HG03469 (cell line): ENCODE results near the gene OSER1.
"Not testable (repeated sequence)": the region's sequence is repeated elsewhere in the genome, so short reads cannot be mapped to it uniquely, and the experiment has no call there.

Experiments used
- ATAC-seq: cut with Tn5 transposase; IDR thresholded peaks from one replicate; pipeline ENCODE4 v1.9.1; 2021; ENCODE audit warnings: mild to moderate bottlenecking, moderate library complexity, moderate number of reproducible peaks; ENCODE audit not compliant: unreplicated experiment

Gene OSER1

DNA sequence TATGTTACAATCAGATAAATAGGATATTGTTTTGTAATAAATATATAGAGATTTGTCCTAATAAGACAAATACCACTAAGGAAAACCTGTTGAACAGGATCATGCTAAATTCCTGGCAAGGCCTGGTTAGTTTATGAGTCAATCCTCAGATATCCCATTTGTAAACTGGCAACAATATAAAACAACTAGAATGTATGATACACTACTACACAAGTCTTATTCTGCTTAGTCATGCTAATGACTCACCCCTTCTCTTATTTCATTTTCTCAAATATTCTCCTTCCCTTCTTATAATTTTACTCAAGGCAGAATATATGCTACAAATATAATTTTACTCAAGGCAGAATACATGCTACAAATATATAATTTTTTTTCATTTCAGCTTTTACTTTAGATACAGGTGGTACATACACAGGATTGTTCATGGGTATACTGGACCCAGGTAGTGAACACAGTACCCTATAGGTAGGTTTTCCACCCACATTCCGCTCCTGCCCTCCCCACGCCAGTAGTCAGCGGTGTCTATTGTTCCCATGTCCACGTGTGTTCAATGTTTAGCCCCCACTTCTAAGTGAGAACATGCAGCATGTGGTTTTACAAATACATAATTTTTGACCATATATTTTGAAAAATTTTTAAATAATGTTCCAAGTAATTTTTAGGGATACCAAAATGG, 6.3 kb downstream of the OSER1 start:
- ATAC-seq: no peak

DNA sequence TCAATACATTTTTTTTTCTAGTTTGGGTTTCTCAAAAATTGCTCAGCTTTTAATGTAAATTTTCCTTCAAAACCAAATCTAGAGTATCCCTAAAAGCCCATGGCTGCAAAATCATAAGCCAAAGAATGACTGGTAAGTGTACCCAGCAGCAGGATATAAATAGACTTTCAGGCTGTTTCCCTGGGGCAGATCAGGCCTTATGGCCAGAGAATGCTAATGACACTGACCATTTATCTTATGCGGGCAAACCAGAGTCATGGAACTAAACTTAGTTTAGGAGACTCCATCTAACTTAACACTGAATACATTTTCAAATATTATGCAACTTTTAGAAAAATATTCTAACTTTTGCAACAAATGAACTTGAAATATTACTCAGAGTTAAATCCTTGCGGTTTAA, 7.4 kb downstream of the OSER1 start:
- no peak for ATAC-seq

DNA sequence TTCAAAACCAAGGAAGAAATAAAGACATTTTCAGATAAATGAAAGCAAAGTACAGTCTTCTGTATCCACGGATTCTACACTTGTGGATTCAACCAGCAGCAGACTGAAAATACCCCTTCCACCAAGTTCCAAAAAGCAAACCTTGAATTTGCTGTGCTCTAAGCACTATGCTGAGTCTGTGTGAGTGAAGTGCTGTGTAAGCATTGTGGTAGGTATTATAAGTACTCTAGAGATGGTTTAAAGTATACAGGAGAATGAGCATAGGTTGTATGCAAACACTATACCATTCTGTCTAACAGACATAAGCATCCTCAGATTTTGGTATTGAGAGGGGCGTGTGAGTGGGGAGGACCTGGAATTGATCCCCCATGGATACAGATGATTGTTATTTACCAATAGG, 9.6 kb downstream of the OSER1 start:
- ATAC-seq: no peak

DNA sequence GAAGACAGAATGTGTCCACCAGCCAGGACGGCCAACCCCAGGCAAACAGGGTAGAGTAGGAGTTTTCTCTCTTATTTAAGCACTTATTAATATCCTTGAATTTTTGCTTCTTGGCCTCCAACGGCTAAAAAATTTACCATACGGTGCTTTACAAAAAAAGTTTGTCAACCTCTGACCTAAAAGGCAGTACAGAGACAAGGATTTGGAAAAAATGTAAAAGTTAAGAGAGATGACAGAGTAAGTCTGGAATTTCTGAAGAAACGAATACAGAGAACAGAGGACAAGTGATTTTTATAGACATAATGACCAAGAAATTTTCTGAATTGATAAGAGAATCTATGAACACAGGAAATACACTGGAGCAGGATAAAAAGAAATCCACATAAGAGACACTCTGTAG, 10.2 kb downstream of the OSER1 start:
- ATAC-seq: no peak

DNA sequence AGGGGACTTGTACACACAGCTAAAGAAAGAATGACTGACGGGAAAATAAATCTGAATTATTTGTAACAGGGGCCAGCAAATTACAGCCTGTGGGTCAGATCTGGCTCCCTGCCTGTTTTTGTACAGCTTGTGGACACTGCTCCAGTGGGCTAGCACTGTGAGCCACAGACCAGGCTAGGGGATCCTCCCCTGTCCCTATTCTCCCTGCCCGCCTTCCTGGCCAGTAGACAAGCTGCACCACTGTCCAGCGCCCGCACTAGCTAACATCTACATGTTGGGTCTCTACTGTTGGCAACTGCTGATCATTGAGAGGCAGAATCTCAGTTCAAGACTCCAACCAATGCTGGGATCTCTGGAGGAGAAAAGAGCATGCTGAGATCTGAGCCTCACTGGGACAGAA, 10.7 kb downstream of the OSER1 start:
- no peak for ATAC-seq

DNA sequence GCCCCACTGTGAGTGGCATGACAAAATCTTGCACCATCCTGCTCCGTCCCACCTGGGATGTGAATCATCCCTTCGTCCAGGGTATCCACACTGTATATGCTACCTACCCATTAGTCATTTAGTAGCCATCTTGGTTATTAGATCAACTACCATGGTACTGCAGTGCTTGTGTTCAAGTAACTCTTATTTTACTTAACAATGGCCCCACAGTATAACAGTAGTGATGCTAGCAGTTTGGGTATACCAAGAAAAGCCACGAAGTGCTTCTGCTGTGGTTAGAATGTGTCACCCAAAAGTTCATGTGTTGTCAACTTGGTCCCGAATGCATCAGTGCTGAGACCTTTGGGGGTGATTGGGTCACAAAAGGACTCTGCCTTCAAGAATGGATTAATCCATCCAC, 11.7 kb downstream of the OSER1 start:
- no peak for ATAC-seq

DNA sequence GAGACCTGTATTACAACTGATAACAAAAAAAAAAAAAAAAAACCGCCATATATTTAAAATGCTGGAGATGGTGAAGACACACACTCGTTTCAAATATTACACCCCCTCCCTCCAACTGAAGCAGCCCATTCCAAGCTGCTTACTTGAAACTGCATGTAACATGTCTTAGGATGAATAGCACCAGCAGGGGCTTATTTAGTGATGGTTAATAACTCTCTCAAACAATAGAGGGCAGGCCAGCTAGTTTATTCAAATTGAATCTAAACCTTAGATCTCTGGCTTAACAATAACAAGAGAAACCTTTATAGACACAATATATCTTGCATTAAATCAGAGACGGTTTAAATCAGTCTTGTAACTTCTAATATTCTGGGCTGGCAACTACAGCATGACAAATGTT, 14.3 kb downstream of the OSER1 start:
- ATAC-seq: no peak

DNA sequence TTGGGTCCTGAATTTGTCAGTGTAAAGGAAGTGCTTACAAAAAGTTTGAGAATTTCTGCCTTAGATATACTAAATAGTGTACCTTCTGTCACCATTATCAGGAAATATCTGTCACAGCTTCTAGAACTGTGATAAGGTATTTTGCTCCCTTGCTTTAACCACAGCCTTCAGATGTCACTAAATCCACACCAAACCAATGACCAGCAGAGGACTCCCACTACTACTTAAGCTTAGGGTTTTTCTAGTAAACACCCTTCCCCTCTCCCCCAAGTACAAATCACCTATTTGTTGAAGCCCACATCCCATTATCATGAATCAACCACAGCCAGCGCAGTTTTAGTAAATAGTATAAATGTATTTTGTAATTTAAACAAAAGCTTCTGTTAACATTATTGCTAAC, 15.0 kb downstream of the OSER1 start:
- no peak for ATAC-seq

DNA sequence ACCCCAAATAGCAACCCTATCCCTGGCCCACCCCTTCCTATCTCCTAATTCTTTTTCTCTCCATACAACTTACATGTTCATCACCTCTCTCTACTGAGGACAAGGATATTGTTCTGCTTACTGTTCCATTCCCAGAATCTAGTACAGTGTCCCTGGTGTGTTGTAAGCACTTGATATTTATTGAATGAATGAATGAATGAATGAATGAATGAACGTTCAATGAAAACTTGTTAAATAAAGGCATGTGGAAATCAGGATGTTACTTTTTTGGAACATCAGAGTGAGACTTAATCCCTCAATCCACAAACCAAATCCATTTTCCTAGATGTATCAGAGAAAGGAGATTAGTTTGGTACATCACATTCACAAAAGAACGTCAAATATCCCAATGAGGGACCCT, 16.8 kb downstream of the OSER1 start:
- ATAC-seq: no peak

DNA sequence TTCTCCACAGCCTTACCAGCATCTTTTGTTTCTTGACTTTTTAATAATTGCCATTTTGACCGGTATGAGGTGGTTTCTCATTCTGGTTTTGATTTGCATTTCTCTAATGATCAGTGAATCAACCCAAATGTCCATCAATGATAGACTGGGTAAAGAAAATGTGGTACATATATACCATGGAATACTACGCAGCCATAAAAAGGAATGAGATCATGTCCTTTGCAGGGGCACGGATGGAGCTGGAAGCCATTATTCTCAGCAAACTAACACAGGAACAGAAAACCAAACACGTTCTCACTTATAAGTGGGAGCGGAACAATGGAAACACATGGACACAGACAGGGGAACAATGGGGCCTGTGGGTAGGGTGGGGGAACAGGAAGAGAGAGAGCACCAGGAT, 18.9 kb downstream of the OSER1 start:
- ATAC-seq: not testable (repeated sequence)

DNA sequence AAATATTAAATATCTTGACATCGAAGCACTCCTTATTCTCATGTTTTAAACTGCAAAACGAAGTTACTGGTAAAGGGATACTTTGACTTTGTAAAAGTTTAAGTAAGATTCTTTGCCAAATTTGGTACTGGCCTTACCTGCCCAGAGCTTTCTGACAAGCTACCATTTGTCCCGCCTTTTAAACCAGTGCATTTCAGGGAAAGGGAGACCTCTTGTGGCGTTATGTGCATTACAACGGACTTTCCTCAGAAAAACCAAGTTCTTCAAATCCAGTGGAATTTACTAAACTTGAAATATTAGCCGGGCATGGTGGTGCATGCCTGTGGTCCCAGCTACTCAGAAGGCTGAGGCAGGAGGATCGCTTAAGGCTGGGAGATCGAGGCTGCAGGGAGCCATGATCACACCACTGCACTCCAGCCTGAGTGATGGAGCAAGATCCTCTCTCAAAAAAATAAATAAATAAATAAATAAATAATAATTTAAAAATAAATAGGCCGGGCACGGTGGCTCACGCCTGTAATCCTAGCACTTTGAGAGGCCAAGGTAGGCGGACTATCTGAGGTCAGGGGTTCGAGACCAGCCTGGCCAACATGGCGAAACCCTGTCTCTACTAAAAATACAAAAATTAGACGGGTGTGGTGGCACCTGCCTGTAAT, 20.2 kb downstream of the OSER1 start:
- ATAC-seq: not testable (repeated sequence)

DNA sequence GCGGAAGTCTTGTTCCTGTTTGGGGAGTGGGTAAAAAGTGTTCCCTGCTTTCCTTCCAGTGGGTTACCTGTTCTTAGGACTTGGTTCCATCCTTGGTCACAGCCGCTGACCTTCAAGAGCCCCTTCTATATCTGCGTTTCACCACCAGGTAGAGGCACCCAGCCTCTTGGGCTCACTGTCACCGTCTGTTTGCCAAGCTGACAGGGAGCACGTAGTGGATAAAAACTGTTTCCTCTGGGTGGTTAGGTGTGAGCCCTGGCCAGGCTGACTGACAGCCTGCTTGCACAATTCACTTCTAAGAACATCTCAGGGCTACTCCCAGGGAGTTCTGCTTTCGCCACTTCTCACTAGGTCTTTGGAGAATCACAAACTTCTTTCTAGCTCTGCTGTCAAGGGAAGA, 21.8 kb downstream of the OSER1 start:
- ATAC-seq: no peak

DNA sequence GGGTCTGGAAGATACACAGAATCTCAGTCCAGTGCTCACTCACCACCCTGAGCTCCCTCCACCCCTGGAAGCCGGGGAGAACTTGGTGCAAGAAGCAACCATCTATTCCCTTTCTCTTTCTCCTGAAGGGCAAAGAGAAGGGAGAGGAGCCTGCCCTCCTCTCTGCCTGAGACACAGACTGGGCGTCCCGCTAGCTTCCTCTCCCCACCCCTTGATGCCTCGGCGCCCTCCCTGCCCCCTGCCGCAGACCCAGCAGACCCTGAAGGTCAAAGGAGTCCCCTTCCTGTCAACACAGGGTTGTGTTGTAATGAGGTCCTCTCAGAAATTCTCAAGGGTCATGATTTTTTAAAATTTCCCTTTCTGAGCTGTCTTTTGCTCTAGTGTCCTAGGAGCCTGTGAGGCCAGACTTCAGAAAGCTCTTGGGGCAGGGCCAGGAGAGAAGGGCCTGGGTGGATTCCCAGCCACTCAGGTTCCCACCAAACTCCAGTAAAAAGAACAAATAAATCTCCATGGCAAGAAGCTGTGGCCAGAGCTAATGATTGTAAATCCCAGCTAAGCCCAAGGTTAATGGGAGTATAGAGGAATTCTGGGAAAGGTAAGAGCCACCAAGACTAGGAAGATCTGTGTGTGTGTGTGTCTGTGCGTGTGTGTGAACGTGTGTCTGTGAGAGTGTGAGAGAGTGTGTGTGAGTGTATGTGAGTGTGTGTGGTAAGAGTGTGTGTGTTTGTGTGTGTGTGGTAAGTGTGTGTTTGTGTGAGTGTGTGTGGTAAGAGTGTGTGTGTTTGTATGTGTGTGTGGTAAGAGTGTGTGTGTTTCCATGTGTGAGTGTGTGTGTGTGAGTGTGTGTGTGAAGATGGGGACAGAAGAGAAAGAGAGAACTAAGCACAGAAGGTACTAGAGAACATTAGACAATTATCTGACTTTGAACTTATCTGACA, 22.5 kb downstream of the OSER1 start:
- no peak for ATAC-seq

DNA sequence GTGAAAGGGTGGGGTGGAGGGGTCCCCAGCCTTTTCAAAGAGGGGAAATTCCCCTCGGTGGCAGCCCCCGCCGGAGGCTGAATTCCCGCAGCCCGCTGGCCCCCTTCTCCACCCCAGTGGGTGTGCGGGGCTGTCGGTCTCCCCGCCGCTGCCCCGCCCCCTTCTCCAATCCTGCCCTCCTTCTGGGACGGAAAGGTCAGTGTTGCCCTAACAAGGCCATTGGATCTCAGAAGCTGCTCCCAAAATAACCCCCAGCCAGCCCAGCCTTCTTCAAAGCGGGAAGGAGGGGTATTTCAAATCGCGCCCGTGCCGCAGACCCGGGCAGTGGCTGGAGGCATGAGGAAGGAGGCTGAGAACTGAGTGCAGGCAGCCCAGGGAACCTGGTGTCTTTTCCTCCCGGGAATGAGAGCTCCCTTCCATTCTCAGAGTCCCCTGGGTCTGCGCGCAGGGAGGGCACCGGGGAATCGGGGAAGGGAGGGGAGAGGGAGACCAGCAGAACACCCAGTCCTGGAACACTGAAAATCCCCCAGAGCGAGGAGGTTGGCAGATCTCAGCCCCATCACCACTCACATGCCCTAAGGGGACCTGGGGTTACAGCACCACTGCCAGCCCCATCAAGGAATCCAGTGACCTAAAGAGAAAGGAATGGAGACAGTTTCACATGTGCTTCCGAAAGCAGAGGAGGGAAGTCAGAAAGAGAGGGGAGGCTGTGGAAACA, 23.4 kb downstream of the OSER1 start, which contains the start of gene JPH2:
Gene JPH2, minus strand, starts transcription at position 135 of the 718 bp plus-strand sequence. CDS start 483 bp downstream, outside the sequence.
- no peak for ATAC-seq

DNA sequence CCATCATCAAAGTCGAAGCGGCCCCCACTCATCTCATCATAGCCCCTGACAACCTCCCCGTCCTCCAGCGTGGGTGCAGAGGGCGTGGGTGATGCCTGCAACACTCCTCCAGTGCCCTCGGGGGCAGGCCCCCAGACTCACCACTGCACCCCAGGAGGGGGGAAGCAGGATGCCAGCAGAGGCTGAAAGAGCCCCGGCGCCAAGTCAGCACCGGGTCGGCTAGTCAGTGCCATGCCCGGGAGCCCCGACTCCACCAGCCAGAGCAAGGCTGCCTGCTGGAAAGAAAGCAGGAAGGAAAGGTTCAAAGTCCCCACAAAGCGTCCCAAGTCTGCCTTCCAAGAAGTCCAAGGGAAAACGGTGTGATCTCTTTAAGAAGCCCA, 23.9 kb downstream of the OSER1 start:
- no peak for ATAC-seq

DNA sequence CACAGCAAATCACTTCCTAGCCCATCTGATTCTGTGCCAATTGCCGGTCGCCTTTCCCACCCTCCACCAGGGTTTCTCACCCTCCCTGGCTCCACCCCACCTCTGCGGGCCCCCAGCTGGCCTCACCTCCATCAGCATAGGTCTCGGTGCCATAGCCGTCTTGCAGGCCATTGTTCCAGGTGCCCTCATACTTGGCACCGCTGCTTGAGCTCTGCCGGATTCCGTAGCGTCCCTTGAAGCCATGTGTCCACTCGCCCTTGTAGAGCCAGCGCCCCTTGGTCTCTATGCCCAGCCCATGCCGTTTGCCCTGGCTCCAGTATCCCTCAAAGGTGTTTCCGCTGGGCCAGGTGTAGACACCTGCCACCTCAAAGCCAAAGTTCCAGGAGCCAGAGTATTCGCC, 24.4 kb downstream of the OSER1 start:
- no peak for ATAC-seq

DNA sequence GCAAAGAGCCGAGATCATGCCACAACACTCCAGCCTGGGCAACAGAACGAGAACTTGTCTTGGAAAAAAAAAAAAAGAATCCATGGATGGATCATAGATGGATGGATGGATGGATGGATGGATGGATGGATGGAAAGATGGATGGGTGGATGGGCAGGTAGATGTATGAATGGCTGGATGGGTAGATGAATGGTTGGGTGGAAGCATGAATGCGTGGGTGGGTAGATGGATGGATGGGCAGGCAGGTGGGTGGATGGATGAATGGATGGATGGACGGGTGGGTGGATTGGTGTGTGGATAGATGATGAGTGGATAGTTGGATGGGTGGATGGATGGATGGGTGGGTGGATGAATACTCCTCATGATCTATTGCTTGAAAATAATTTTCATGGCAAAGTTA, 25.0 kb downstream of the OSER1 start:
- ATAC-seq: no peak

DNA sequence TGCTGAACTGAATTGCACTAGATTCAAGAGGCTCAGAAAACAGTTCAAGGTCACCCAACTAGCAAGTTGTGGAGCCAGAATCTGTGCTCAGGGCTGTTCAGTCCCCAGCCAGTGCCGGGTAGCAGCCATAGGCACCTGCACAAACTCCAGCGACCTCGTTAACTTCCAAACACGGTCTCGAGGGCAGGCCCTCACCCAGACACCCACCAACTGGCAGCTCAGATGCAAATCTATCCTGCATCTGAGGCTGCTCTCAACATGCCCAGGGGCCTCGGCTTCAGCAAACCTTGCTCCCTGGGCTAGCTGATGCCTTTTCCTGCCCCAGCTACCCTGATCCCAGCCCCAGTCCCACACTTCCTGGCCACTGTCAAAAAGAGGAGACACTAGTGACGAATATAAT, 27.3 kb downstream of the OSER1 start:
- ATAC-seq: no peak

DNA sequence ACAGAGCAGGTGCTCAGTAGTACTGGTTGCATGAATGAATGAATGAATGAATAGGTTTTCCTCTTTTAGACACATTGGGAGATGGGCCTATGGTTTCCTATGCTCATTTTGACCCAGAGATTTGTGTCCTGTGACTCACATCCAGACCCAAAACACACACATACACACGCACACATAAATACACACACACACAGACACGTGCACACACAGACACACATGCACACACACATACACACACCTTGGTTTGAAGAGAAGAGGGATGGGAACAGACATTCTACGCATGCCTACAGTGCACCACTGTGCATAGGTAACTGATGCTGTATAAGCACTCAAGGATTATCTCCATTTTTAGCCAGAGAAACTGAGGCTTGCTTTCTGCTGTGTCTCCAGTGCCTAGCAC, 27.7 kb downstream of the OSER1 start:
- ATAC-seq: no peak

DNA sequence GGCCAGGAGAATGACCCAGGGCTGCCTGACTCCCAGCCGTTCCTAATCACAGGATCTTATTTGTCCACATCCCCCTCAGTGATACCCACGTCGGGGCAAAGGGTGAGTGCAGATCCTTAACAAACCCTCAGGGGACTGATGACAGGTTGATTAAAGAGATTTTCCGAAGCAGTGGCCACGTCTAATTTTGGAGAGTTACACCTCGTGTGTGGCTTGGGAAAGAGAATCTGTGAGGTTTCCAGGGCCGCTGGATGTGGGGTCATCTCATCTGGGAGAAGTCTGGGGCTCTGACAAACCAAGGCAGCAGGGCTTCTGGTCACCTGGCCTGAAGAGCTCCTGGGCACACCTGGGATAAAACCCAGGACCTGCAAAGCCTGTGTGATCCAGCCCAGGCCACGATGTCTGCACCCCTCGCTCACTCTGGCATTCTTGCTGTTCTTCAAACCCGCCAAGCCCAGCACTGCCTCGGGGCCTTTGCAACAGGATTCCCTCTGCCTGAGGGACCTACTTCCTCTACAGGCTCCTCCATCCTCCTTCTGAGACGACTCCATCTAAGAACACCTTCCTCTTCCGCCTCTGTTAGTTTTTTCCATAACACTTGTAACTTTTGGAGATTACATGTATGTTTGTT, 28.3 kb downstream of the OSER1 start:
- no peak for ATAC-seq

DNA sequence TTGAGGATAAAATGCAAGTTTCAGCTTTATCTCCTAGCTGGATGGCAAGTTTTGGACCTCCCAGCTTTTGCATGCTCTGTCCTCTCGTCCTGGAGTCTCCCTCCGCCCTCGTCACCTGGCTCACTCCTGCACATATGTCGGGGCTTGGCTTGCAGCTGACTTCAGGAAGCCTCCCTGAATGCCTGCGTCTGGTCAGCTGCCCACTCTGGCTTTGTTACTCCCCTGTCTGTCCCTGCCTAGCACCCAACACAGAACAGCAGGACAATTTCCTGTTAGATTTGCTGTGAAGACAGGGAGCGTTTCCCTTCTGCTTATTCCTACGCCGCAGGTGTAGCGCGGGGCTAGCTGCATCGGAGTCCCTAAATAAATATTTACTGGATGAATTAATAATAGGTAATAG, 29.0 kb downstream of the OSER1 start:
- ATAC-seq: no peak
